B cell (primary cell): ENCODE measurements around the gene ANKRD11. TPM values are rescaled to one million over a fixed set of nuclear protein-coding genes. Genes with fewer than 3 reads are reported as not detected.

Source experiments
- ATAC-seq: fragments of 200-7000 bp; cut with Tn5 transposase; one replicate; pipeline ENCODE4 v1.10.0; 2021; ENCODE audit warnings: low read depth, mild to moderate bottlenecking, moderate number of reproducible peaks, moderate library complexity
- CTCF ChIA-PET: fragments of 350-600 bp; sonication (Branson Sonifier 250); formaldehyde crosslinking; loops from one replicate; lab custom pipeline; 2021; ENCODE audit warnings: antibody characterized with exemption, inconsistent platforms; lab: Charles Lee
- POLR2A ChIA-PET: fragments of 350-600 bp; sonication (Branson Sonifier 250); formaldehyde crosslinking; loops from one replicate; lab custom pipeline; 2021; ENCODE audit warnings: antibody characterized with exemption; lab: Charles Lee
- DNase-seq: peaks from one replicate; pipeline ENCODE4 v3.0.0; 2013
- H2AFZ ChIP-seq: 2 replicates; pipeline ENCODE4 v1.6.1; 2012; ENCODE audit warnings: mild to moderate bottlenecking, low read depth, low read length; ENCODE audit not compliant: insufficient read depth, poor library complexity, severe bottlenecking
- H3K27ac ChIP-seq, 2 donors: 1 replicate in 1 of 2; 2 replicates in 1 of 2; pipeline ENCODE4 v1.5.1; 2012 to 2013; ENCODE audit warnings: low read length in 2 of 2, mild to moderate bottlenecking in 2 of 2, moderate library complexity in 1 of 2
- H3K27me3 ChIP-seq, 4 experiments: fragments of 200-600 bp in 1 of 4; sonication (generic) in 1 of 4; replicated peaks in 1 of 4; 1 replicate in 2 of 4; 2 replicates in 2 of 4; pipeline versions ENCODE4 v1.6.1 to v1.7.0; 2013 to 2016; ENCODE audit warnings: low read length in 3 of 4, mild to moderate bottlenecking in 2 of 4, mixed read lengths in 1 of 4, moderate library complexity in 1 of 4; ENCODE audit not compliant: insufficient read depth in 4 of 4, control insufficient read depth in 3 of 4; ENCODE audit errors: control extremely low read depth in 1 of 4
- H3K36me3 ChIP-seq, 2 experiments: replicated peaks in 1 of 2; 1 replicate in 1 of 2; 2 replicates in 1 of 2; pipeline versions ENCODE4 v1.6.1 to v1.7.1; 2013; ENCODE audit warnings: low read length in 1 of 2; ENCODE audit not compliant: insufficient read depth in 2 of 2, control insufficient read depth in 1 of 2; ENCODE audit errors: control extremely low read depth in 1 of 2, extremely low read depth in 1 of 2
- H3K4me1 ChIP-seq, 2 donors: fragments of 200-600 bp in 1 of 2; sonication (generic) in 1 of 2; 1 replicate in 1 of 2; 2 replicates in 1 of 2; pipeline versions ENCODE4 v1.5.1 to v1.6.1; 2013 to 2017; ENCODE audit warnings: low read length in 2 of 2; ENCODE audit not compliant: control insufficient read depth in 2 of 2, insufficient read depth in 2 of 2
- H3K4me2 ChIP-seq: replicated peaks from 2 replicates; pipeline ENCODE3; 2012; ENCODE audit warnings: mild to moderate bottlenecking, low read depth, low read length; ENCODE audit not compliant: poor library complexity, severe bottlenecking
- H3K4me3 ChIP-seq, 5 experiments: fragments of 200-600 bp in 1 of 5; sonication (generic) in 1 of 5; 1 replicate in 3 of 5; 2 replicates in 2 of 5; pipeline versions ENCODE4 v1.5.1 to v1.7.0; 2011 to 2016; ENCODE audit warnings: low read length in 4 of 5, mild to moderate bottlenecking in 4 of 5, low read depth in 2 of 5, control low read depth in 1 of 5, moderate library complexity in 1 of 5; ENCODE audit not compliant: insufficient read depth in 1 of 5; ENCODE audit errors: control extremely low read depth in 1 of 5, extremely low read depth in 1 of 5
- H3K79me2 ChIP-seq: fragments of 200-600 bp; sonication (generic); one replicate; pipeline ENCODE4 v1.6.0; 2016; ENCODE audit warnings: low read length; ENCODE audit not compliant: control insufficient read depth, insufficient read depth
- H3K9ac ChIP-seq: fragments of 200-600 bp; sonication (generic); 2 replicates; pipeline ENCODE4 v1.6.1; 2017; ENCODE audit warnings: mild to moderate bottlenecking, low read length, moderate library complexity
- H3K9me3 ChIP-seq, 3 donors: one replicate each; pipeline versions ENCODE4 v1.6.1 to v1.7.1; 2013; ENCODE audit warnings: low read length in 2 of 3; ENCODE audit not compliant: control insufficient read depth in 2 of 3, insufficient read depth in 1 of 3; ENCODE audit errors: control extremely low read depth in 1 of 3
- H4K20me1 ChIP-seq: 2 replicates; pipeline ENCODE4 v1.6.0; 2012; ENCODE audit warnings: mild to moderate bottlenecking, low read length; ENCODE audit not compliant: insufficient read depth, control insufficient read depth, poor library complexity, severe bottlenecking
- H3K27ac Mint-ChIP-seq: one replicate; pipeline ENCODE4 v1.8.0; 2021; ENCODE audit warnings: mixed read lengths
- H3K27me3 Mint-ChIP-seq: one replicate; pipeline ENCODE4 v1.8.0; 2021; ENCODE audit warnings: mixed read lengths
- H3K4me1 Mint-ChIP-seq: one replicate; pipeline ENCODE4 v1.8.0; 2021; ENCODE audit warnings: mixed read lengths
- H3K4me3 Mint-ChIP-seq: one replicate; pipeline ENCODE4 v1.8.0; 2021; ENCODE audit warnings: mixed read lengths
- H3K9me3 Mint-ChIP-seq: one replicate; pipeline ENCODE4 v1.8.0; 2022; ENCODE audit warnings: mixed read lengths; ENCODE audit not compliant: insufficient read depth
- CTCF ChIP-seq: fragments of 200-600 bp; IDR thresholded peaks from one replicate; pipeline ENCODE4 v1.8.0; 2022; ENCODE audit warnings: antibody characterized with exemption, mild to moderate bottlenecking
- EZH2 ChIP-seq: IDR thresholded peaks from 2 replicates; pipeline ENCODE4 v1.6.1; 2012; ENCODE audit warnings: borderline replicate concordance, low read depth, mild to moderate bottlenecking, moderate library complexity, low read length; ENCODE audit not compliant: insufficient read depth, poor library complexity, severe bottlenecking
- WGBS: methylation state at CpG from one replicate; pipeline ENCODE4 v1.1.5; 2013; ENCODE audit warnings: missing lambda C conversion rate; ENCODE audit not compliant: insufficient coverage; 5-methylcytosine and 5-hydroxymethylcytosine counted together
- intact Hi-C: fragments of 100-400 bp; cut with micrococcal nuclease; formaldehyde crosslinking; loops from one replicate; pipeline ENCODE4 v1.10.0; 2022
- polyA plus RNA-seq: library from polyadenylated mRNA; depleted of rRNA; stranded (reverse); fragments of >200 nt; gene quantifications from 2 replicates; pipeline ENCODE4 v1.2.3, GENCODE V29; 2012
- total RNA-seq, 2 donors: library from RNA; stranded (reverse); fragments of 120-200 nt in 1 of 2; gene quantifications; 1 replicate in 1 of 2; 2 replicates in 1 of 2; pipeline versions ENCODE4 v1.2.3 to v1.2.4, GENCODE V29; 2013 to 2022

ANKRD11 gene
- total and polyA plus RNA-seq, 2 donors (not counting 1 experiment from before 2014, with no cell fraction given), result 67.9 to 314 TPM

- H4K20me1 ChIP-seq, result peaks cover 16% of the 10 kb centered on the region
- H3K4me3 Mint-ChIP-seq, result no peak overlapping the region
- H3K4me1 ChIP-seq, result no peaks in the 10 kb centered on the region
- H2AFZ ChIP-seq, result no peak overlapping the region
- ChIA-PET CTCF (interaction anchor here (1.4 kb wide), 1 partner anchor 18 kb away, joined by 3 read pairs; no protein-coding TSS in a partner anchor), POLR2A (no interaction called here)
- H3K9me3 Mint-ChIP-seq, result no peaks in the 10 kb centered on the region
- no peak overlapping the region for H3K9ac ChIP-seq
- DNase-seq (no peak), ATAC-seq (no peak)
- H3K27me3 ChIP-seq, result no peaks in the 10 kb centered on the region
- intact Hi-C loops, result no loop called here
- TF ChIP-seq EZH2 (no peak), CTCF (no peak)
- H3K4me3 ChIP-seq, result no peak overlapping the region
- WGBS, result 96% methylated on average over 16 of the region's 19 CpGs
- no peaks in the 10 kb centered on the region for H3K27me3 Mint-ChIP-seq
- no peaks in the 10 kb centered on the region for H3K4me1 Mint-ChIP-seq
- H3K9me3 ChIP-seq, result peaks cover 0 to 16% (median 6%) of the 10 kb centered on the region in 3 donors
- H3K4me2 ChIP-seq, result no peak overlapping the region
- H3K36me3 ChIP-seq, result peaks cover 3 to 26% of the 10 kb centered on the region in 2 experiments
- H3K27ac ChIP-seq, result no peak overlapping the region
- no peak overlapping the region for H3K27ac Mint-ChIP-seq
- H3K79me2 ChIP-seq, result peaks cover 1% of the 10 kb centered on the region
These were observed 225.4 kb downstream of the ANKRD11 start for GRCh38 chr16:89264800-89265550.
